Osteoblast (primary cell): ENCODE measurements around the gene LYSMD3. TPM values are rescaled to one million over a fixed set of nuclear protein-coding genes. Genes with fewer than 3 reads are reported as not detected.
A peak's percentile ranks its signal among the peaks of the same experiment; 100 is the strongest.

Experiments used
- DNase-seq: peaks from one replicate; pipeline ENCODE4 v3.0.0; 2011; ENCODE audit warnings: low spot score, mixed read lengths; ENCODE audit not compliant: insufficient read length; ENCODE audit errors: missing footprints
- H2AFZ ChIP-seq: 2 replicates; pipeline ENCODE4 v1.6.0; 2011; ENCODE audit warnings: mild to moderate bottlenecking, low read length
- H3K27ac ChIP-seq: 2 replicates; pipeline ENCODE4 v1.5.1; 2011; ENCODE audit warnings: mild to moderate bottlenecking, low read depth, low read length, moderate library complexity
- H3K27me3 ChIP-seq: 2 replicates; pipeline ENCODE4 v1.6.0; 2012; ENCODE audit warnings: mild to moderate bottlenecking, control low read depth, inconsistent platforms, low read length, moderate library complexity; ENCODE audit not compliant: insufficient read depth
- H3K36me3 ChIP-seq: 2 replicates; pipeline ENCODE4 v1.5.1; 2011; ENCODE audit warnings: mild to moderate bottlenecking, low read length, control low read depth, moderate library complexity; ENCODE audit not compliant: insufficient read depth
- H3K4me1 ChIP-seq: 2 replicates; pipeline ENCODE4 v1.5.1; 2011; ENCODE audit warnings: mild to moderate bottlenecking, low read length, control low read depth, moderate library complexity; ENCODE audit not compliant: insufficient read depth
- H3K4me2 ChIP-seq: 2 replicates; pipeline ENCODE4 v1.6.0; 2011; ENCODE audit warnings: mild to moderate bottlenecking, low read length; ENCODE audit not compliant: insufficient read depth
- H3K4me3 ChIP-seq: fragments of 200-600 bp; sonication (generic); 3 replicates; pipeline ENCODE4 v1.5.1; 2012; ENCODE audit warnings: mild to moderate bottlenecking, low read length, inconsistent platforms; ENCODE audit not compliant: insufficient read depth
- H3K79me2 ChIP-seq: 2 replicates; pipeline ENCODE4 v1.6.0; 2012; ENCODE audit warnings: mild to moderate bottlenecking, low read length, control low read depth, inconsistent platforms; ENCODE audit not compliant: insufficient read depth
- H3K9me3 ChIP-seq: 2 replicates; pipeline ENCODE4 v1.5.1; 2011; ENCODE audit warnings: low read depth, low read length, control low read depth
- H4K20me1 ChIP-seq: 2 replicates; pipeline ENCODE4 v1.6.0; 2012; ENCODE audit warnings: mild to moderate bottlenecking, low read length, control low read depth; ENCODE audit not compliant: insufficient read depth
- CTCF ChIP-seq: IDR thresholded peaks from 2 replicates; pipeline ENCODE4 v1.5.1; 2011; ENCODE audit warnings: mild to moderate bottlenecking, low read depth, low read length, moderate library complexity; ENCODE audit errors: extremely low read depth
- total RNA-seq: library from RNA; depleted of rRNA; stranded (reverse); fragments of >200 nt; gene quantifications from 2 replicates; pipeline ENCODE4 v1.2.3, GENCODE V29; 2012

Gene LYSMD3
- total RNA-seq, 1 donor = 17.7 TPM

- Histone ChIP-seq H3K79me2 (peaks cover 33% of the 10 kb centered on the region), H3K4me1 (peaks cover 18% of the 10 kb centered on the region), H3K9me3 (no peaks in the 10 kb centered on the region), H2AFZ (peak overlapping the region; percentile 98), H3K36me3 (no peaks in the 10 kb centered on the region), H3K4me2 (peak overlapping the region; percentile 99), H3K4me3 (peak overlapping the region; percentile 98), H3K27ac (peak overlapping the region; percentile 61), H3K27me3 (no peaks in the 10 kb centered on the region), H4K20me1 (no peaks in the 10 kb centered on the region)
- peak; percentile 48 for DNase-seq
- no peak for TF ChIP-seq CTCF
Measured at GRCh38 chr5:90473396-90474234, 55.8 kb downstream of the LYSMD3 start.

- peaks cover 18% of the 10 kb centered on the region for H3K4me1 ChIP-seq
- H2AFZ ChIP-seq = peak overlapping the region; percentile 98
- TF ChIP-seq CTCF = no peak
- DNase-seq = no peak
- H3K4me3 ChIP-seq = peak overlapping the region; percentile 98
- H3K79me2 ChIP-seq = peaks cover 33% of the 10 kb centered on the region
- no peaks in the 10 kb centered on the region for H3K9me3 ChIP-seq
- H3K27ac ChIP-seq = no peak overlapping the region
- H3K4me2 ChIP-seq = peak overlapping the region; percentile 99
- H3K36me3 ChIP-seq = no peaks in the 10 kb centered on the region
- no peaks in the 10 kb centered on the region for H3K27me3 ChIP-seq
- H4K20me1 ChIP-seq = no peaks in the 10 kb centered on the region
Measured at GRCh38 chr5:90472783-90473395, 56.5 kb downstream of the LYSMD3 start.

Other genes starting within 250 kb of the LYSMD3 start
- 6.8 and 6.9 TPM in 2 replicates for gene CETN3, start 119.8 kb downstream of the LYSMD3 start, total RNA-seq
- 6.5 TPM in 2 replicates for gene MBLAC2, start 54.8 kb downstream of the LYSMD3 start, total RNA-seq
- 1.8 and 3.6 TPM in 2 replicates for gene POLR3G, start 54.7 kb downstream of the LYSMD3 start, total RNA-seq
- gene ADGRV1, start 29.2 kb upstream of the LYSMD3 start, total RNA-seq = under 0.01 TPM in 1 of 2 replicates, not detected in the other